GM18498 (cell line): ENCODE results near the gene CEP128.

ENCODE experiments used
- ATAC-seq: cut with Tn5 transposase; IDR thresholded peaks from one replicate; pipeline ENCODE4 v1.9.1; 2021; ENCODE audit warnings: mild to moderate bottlenecking, moderate library complexity; ENCODE audit not compliant: unreplicated experiment

CEP128 gene

DNA sequence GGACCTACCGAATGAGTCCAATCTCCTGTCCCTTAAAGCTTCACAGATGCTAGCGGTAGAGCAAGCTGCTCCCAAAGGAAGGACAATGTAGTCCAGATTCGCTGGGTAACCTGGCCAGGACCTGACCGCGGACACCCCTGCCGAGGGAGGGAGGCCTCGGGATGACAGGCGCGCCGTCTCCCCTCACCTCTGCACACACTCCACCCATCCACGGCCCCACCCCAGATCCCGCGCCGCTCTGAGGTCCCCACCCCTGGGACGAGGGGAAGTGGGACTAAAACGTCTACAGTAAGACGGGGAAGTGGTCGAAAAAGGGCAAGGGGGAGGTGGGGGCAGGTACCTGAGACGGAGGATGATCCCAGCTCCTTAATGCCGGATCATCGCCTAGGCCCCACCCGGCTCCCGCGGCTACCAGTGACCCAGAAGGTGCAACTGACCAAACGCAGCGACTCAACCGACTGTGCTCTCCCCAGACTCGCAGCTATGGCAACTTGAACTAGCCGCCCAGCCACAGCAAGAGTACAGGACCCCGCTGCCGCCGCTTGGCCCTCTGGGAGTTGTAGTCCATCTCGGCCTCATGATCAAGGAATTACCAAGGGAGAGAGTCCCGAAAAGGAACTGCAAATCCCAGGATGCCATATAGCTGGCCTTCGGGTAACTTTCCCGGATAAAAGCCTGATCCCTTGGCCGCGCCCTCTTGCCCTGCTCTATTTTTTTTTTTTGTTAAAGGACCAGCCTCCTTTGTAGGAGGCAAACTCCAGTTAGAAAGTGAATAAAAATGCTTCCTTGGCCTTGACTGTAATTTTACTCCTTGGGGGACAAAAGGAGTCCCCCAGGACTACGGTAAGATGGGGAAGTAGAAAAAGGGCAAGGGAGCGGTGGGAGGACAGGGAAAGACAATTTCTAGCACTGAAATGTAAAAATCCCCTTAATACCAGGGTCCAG is at the start of gene CEP128:
Gene CEP128, minus strand, starts transcription at position 498 of the 945 bp plus-strand sequence.
- peak; percentile 98 for ATAC-seq

- ATAC-seq, result peak; percentile 57
Measured at GRCh38 chr14:80988735-80989429, 47.3 kb upstream of the CEP128 start.

- ATAC-seq, result no peak
Measured at GRCh38 chr14:80988192-80988591, 46.7 kb upstream of the CEP128 start.

DNA sequence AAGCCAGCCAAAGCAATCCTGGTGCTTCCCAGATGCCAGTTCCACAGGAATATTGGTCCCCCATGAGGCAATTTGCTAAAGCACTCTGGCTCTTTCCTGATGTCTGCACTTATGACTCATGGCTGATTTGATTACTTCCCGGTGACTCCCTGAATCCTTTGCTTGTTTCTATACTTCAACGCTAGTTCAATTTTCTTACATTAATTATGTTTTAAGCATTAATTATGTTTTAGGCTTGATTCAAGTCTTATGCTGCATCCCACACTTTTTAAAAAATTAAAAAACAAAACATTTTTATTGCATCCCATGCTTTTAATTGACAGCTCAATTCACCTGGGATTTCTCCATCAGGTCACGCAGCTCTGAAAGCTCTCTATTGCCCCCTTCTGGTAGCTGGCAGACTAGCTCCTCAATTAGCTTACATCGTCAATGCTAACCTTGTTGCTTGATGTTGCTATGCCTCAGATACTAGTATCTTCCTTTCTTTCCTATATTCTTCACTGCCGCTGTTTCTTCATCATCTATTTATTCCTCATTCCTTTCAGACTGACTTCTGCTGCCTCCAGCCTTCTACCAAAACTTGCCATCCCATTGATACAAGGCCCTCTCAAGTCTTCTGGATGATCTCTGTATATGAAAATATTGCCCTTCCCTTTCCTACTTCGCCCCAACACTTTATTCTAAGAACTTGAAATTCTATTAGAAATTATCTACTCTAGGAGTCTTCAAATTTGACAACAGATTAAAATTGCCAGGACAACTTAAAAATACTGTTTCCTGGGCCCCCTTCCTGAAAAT is 45.9 kb upstream of the CEP128 start:
- ATAC-seq, result peak; percentile 61

DNA sequence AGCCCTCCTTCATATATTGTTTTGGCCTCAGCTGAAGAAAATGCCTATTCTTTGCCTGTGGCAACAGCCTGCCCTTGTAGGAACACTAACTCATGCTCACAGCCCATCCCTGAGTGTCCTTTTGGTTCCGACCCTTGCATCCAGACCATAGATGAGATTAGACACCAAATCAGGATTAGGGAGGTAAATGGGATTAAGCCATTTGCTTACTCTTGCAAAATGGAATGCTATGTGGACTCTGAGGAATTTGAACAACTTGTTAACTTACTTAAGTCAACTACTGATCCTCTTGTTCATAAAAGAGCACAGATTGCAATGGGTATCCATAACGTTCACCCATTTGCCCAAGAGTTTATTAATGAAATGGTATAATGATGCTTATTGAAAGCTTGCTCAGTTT is 41.2 kb upstream of the CEP128 start:
- no peak for ATAC-seq

- no peak for ATAC-seq
Measured at GRCh38 chr14:80981673-80982072, 40.1 kb upstream of the CEP128 start.

GRCh38 chr14:80981156-80981555 is 39.6 kb upstream of the CEP128 start:
- no peak for ATAC-seq

DNA sequence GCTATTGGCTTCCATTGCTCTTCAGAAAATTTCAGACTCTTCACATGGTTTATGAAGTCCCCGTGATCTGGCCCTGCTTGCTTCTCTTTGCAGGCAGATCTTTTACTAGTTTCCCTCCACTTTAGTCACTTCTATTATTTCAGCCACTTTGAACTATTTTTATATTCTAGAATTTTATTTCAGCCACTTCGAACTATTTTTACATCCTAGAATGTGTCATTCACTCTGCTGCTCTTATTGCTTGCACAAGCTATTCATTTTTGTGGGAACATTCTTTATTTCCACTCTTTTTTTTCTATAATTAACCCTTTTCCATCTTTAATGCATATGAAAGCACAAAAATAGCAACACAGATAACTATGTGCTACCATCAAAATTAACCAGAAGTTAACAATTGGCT is 38.4 kb upstream of the CEP128 start:
- ATAC-seq, result no peak

GRCh38 chr14:80978403-80978802 is 36.9 kb upstream of the CEP128 start:
- ATAC-seq, result peak; percentile 61

DNA sequence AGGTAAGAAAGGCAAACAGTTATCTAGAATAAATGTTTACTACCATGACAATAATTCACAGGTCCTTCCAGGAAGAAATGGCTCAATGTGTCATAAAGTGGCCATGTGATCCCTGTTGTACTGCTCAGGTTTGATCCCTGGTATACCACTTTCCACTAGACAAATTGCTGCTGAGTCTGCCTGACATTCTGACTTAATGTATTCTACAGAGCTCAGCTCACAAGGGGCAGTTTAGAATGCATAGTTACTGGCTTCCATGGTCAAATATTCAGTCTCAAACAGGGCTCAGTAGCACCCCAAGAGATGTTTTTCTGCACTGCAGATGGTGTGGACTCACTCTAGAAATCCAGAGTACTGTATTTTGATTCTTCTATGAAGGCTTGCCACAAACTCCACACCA is 35.7 kb upstream of the CEP128 start:
- ATAC-seq, result peak; percentile 73

- no peak for ATAC-seq
Measured at GRCh38 chr14:80974679-80975078, 33.1 kb upstream of the CEP128 start.

GRCh38 chr14:80973931-80974641 is 32.5 kb upstream of the CEP128 start:
- ATAC-seq, result no peak

DNA sequence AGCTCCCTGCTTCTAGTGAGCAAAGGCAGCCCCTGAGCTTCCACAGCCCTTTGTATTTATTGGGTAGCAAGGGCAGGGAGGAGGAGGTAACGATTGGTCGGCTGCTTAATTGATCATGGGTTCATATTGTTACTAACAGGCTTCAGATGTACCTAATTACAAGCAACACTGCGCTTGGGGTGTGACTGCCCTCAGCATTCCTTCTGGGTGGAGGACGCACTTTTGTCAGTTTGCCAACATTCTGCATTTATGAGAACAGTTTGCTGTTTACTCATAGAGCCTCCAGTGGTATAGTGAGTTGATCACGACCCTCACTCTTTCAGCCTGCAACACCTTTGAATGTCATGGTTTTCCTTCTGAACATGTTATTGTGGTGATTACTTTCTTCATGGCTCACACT is 23.5 kb upstream of the CEP128 start:
- no peak for ATAC-seq

DNA sequence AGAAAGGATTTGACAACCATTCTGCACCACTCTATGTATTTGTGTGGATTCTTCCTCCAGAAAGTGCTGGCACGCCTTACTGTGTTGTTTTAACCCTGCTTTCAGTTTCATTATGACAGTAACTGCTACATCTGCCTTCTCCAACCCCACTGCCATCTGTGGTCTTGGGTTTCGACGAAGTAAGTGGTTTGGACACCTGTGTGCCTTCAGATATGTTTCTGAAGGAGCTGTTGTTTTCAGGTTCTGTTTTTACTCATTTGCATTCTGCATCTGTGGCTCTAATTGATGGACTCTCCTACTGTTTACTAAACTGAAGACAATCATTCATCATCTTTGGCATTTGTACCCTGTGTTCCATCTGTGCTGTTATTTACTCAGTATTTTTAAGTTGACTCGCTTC is 18.0 kb upstream of the CEP128 start:
- peak; percentile 98 for ATAC-seq

DNA sequence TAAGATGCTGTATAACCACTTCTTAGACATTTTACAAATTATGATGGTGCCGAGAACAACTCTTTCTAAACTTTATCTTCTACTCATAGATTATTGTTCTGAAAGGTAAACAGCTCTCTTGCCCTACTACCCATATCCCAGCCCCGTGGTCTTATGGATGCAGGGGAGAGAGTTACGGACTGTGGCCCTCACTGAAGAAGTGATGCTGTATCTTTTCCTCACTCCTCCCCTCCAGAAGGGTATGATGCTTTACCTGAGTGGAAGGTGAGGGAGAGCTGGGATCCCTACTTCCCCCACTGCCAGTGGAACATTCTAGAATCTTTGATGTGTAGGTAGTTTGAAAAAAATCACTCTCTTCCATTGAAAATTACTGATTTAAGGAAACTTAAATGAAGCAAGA is 17.4 kb upstream of the CEP128 start:
- ATAC-seq, result no peak

- ATAC-seq, result no peak
Measured at GRCh38 chr14:80958226-80958625, 16.7 kb upstream of the CEP128 start.

DNA sequence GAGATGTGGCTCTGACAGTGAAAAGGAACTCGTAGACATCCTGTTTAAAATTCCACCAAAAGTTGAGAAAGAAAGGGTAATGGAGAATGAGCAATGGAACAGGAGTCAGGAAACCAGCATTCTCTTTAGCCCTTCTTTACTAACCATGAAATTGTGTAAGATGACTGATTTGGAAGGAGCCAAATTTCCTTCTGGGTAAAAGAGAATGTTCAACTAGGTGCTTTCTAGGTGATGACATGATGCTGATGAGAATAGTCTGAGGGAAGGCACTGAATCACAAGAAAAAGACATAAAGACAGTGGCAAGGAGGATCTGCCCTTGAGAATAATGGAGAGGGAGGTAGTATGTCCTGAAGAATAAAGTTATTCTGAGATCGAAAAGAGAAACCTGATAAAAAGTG is 16.1 kb upstream of the CEP128 start:
- no peak for ATAC-seq

DNA sequence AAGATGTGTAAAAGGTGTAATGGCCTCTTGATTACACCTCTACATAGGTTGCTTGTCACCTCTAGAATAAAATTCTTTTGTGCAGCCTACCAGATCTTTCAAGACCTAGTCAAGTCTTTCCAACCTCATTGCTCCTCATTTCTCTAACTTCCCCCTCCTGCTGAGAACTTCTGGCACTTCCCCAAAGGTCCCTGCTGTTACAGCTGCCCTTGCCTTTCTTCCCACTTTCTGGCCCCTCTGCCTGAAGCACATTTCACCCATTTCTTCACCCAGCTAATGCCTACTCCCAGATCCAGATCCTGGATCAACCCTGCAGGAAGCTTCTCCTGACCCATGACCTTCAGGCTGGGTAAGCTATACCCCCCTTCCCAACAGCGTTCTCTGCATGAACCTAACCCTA is 15.4 kb upstream of the CEP128 start:
- no peak for ATAC-seq

- ATAC-seq, result no peak
Measured at GRCh38 chr14:80956102-80956501, 14.6 kb upstream of the CEP128 start.

DNA sequence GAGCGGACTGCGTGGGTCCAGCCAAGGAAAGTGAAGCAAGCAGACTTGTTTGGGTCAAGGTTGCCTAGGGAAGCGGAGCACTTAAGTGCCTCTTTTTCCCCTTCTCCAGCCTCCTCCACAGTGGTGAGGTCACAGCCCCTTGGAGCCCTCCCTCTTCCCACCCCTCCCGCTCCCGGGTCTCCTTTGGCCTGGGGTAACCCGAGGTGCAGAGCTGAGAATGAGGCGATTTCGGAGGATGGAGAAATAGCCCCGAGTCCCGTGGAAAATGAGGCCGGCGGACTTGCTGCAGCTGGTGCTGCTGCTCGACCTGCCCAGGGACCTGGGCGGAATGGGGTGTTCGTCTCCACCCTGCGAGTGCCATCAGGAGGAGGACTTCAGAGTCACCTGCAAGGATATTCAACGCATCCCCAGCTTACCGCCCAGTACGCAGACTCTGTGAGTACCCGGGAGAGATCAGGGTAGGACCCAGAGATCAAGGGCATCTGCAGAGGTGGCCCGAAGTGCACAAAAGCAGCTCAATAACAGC is 13.9 kb upstream of the CEP128 start, which contains the start of gene TSHR:
Gene TSHR, plus strand, starts transcription at position 206 of the 526 bp plus-strand sequence. Its CDS starts 60 bp downstream, at position 266.
- ATAC-seq, result no peak
